Measurements from ENCODE around the gene FGF5.
"Not testable (repeated sequence)": the region's sequence is repeated elsewhere in the genome, so short reads cannot be mapped to it uniquely, and the experiment has no call there.

The FGF5 gene

GRCh38 chr4:80313627-80314026 is 47.2 kb downstream of the FGF5 start:
- no peak for DNase-seq (ENCODE audit: low spot score)
- TF ChIP-seq, protein P1, sequence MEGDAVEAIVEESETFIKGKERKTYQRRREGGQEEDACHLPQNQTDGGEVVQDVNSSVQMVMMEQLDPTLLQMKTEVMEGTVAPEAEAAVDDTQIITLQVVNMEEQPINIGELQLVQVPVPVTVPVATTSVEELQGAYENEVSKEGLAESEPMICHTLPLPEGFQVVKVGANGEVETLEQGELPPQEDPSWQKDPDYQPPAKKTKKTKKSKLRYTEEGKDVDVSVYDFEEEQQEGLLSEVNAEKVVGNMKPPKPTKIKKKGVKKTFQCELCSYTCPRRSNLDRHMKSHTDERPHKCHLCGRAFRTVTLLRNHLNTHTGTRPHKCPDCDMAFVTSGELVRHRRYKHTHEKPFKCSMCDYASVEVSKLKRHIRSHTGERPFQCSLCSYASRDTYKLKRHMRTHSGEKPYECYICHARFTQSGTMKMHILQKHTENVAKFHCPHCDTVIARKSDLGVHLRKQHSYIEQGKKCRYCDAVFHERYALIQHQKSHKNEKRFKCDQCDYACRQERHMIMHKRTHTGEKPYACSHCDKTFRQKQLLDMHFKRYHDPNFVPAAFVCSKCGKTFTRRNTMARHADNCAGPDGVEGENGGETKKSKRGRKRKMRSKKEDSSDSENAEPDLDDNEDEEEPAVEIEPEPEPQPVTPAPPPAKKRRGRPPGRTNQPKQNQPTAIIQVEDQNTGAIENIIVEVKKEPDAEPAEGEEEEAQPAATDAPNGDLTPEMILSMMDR (IDR thresholded peaks at IDR 0.05): no peak
- H3K4me3 ChIP-seq: no peak overlapping the region
- H3K27ac ChIP-seq: no peak overlapping the region

DNA sequence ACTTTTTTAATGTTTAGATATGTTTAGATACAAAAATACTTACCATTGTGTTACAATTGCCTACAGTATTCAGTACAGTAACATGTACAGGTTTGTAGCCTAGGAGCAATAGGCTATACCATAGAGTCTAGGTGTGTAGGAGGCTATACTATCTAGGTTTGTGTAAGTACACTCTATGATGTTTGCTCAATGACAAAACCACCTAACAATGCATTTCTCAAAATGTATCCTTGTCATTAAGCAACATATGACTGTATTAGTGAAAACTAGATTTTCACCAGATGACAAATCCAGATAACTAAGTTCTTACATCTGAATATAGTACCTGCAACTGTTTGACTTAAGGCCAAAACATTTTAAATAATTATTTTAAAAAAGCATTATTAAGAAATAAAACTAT is 49.4 kb downstream of the FGF5 start:
- not testable (repeated sequence) for DNase-seq (ENCODE audit: low spot score); H3K27ac ChIP-seq; H3K4me3 ChIP-seq

- TF ChIP-seq, protein P1 (IDR thresholded peaks at IDR 0.05): no peak
- DNase-seq (ENCODE audit: low spot score): no peak
- no peak overlapping the region for H3K4me3 ChIP-seq
- H3K27ac ChIP-seq: no peak overlapping the region
Measured at GRCh38 chr4:80321341-80321740, 54.9 kb downstream of the FGF5 start.

DNA sequence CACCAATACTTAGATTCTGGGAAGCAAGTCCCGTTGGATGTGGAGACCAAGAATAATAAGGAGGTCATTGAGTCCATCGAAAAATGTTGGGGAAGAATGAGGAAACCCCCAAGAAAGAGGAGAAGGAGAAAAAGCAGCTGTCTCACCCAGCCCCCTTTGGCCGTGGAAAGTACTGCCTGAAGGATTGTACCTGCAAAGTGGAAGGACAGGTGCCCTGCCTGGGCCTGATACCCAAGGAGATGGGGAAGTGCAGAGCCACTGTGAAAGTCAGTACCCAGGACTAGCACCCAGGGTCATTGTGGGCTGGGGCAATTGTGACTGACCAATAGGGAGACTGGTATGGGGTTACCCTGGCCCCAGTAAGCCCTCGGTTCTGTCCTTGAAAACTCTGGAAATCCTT is 55.3 kb downstream of the FGF5 start:
- DNase-seq (ENCODE audit: low spot score): no peak
- Histone ChIP-seq H3K27ac (no peak overlapping the region), H3K4me3 (no peak overlapping the region)
- TF ChIP-seq, protein P1 (IDR thresholded peaks at IDR 0.05): no peak

- Histone ChIP-seq H3K27ac (no peak overlapping the region), H3K4me3 (no peak overlapping the region)
- TF ChIP-seq, protein P1 (IDR thresholded peaks at IDR 0.05): no peak
- DNase-seq (ENCODE audit: low spot score): no peak
Measured at GRCh38 chr4:80322716-80323115, 56.3 kb downstream of the FGF5 start.

GRCh38 chr4:80324171-80324570 is 57.7 kb downstream of the FGF5 start:
- no peak for DNase-seq (ENCODE audit: low spot score)
- H3K4me3 ChIP-seq: no peak overlapping the region
- TF ChIP-seq, protein P1 (IDR thresholded peaks at IDR 0.05): no peak
- no peak overlapping the region for H3K27ac ChIP-seq

- Histone ChIP-seq H3K27ac (no peak overlapping the region), H3K4me3 (no peak overlapping the region)
- TF ChIP-seq, protein P1 (IDR thresholded peaks at IDR 0.05): no peak
- no peak for DNase-seq (ENCODE audit: low spot score)
Measured at GRCh38 chr4:80331693-80332092, 65.2 kb downstream of the FGF5 start.

DNA sequence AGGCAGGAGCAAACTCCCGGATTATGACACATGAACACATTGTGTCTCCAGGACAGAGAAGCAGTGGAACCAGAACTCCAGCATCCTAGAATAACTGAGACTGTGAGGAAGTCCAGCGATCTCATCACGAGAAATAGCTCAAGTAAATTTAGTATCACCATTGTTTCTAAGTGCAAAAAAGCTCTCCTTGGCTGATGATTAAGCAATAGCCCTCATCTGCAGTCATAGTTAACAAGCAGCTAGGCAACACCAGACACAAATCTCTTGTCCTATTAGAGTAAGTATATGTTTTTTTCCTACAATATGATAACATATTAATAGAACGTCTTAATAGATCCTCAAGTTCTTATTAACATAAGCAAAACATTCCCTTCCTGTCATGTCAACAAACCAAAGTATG is 66.7 kb downstream of the FGF5 start:
- Histone ChIP-seq H3K4me3 (no peak overlapping the region), H3K27ac (no peak overlapping the region)
- TF ChIP-seq, protein P1 (IDR thresholded peaks at IDR 0.05): no peak
- no peak for DNase-seq (ENCODE audit: low spot score)
